ENCODE measurements around the gene NLGN1. TPM values are rescaled to one million over a fixed set of nuclear protein-coding genes. Genes with fewer than 3 reads are reported as not detected.

The NLGN1 gene
- total and polyA plus RNA-seq, 9 of the 15 experiments (the other 6 are each of a cell fraction or from before 2014, with no cell fraction given): under 0.01 to 0.01 TPM; not detected in 7

- no peak overlapping the region for H3K9ac ChIP-seq (ENCODE audit: insufficient read depth in 1 of 2, low read depth in 2 of 2, low read length in 2 of 2)
- H2AFZ ChIP-seq (ENCODE audit: low read depth, low read length): no peak overlapping the region
- FAIRE-seq: no peak
- no peaks in the 10 kb centered on the region for H4K20me1 ChIP-seq (replicated peaks; ENCODE audit: control insufficient read depth, insufficient read depth, low read length)
- no TSS peak for BruUV-seq (replicated peaks)
- no peak for ATAC-seq
- no peak overlapping the region for H3K27ac ChIP-seq (ENCODE audit: extremely low read depth, low read depth, low read length)
- no peak overlapping the region for H3K4me3 ChIP-seq
- ChIA-PET CTCF (ENCODE audit: low intra/inter-chr PET ratio) (no interaction called here), POLR2A (no interaction called here)
- in situ Hi-C loops (cut with MboI) (no loop called here), intact Hi-C loops (cut with micrococcal nuclease) (no loop called here)
- H3K36me3 ChIP-seq (ENCODE audit: control insufficient read depth, insufficient read depth, low read length): no peaks in the 10 kb centered on the region
- no peak for DNase-seq (ENCODE audit: extremely low read depth in 1 of 4, low spot score in 3 of 4)
- H3K9me3 ChIP-seq (replicated peaks; ENCODE audit: control insufficient read depth, insufficient read depth, low read depth, low read length): no peaks in the 10 kb centered on the region; the same call in 1 of the 2 replicates
- no peak overlapping the region for H3K4me2 ChIP-seq (ENCODE audit: insufficient read depth, low read length)
- H3K27me3 ChIP-seq (ENCODE audit: control insufficient read depth in 2 of 2, insufficient read depth in 2 of 2, low read length in 2 of 2): no peaks in the 10 kb centered on the region
- H3K4me1 ChIP-seq (replicated peaks in 1 of 2; ENCODE audit: control insufficient read depth in 2 of 2, insufficient read depth in 2 of 2, low read length in 2 of 2): no peaks in the 10 kb centered on the region
- TF ChIP-seq ZNF3 (CRISPR knock-in tag; IDR thresholded peaks at IDR 0.05) (no peak), PTTG1 (tag; IDR thresholded peaks at IDR 0.05; ENCODE audit: low read depth) (no peak), CHAMP1 (IDR thresholded peaks at IDR 0.05) (no peak)
- no peaks in the 10 kb centered on the region for H3K9me1 ChIP-seq (ENCODE audit: control insufficient read depth, insufficient read depth, low read length)
- H3K79me2 ChIP-seq (ENCODE audit: control insufficient read depth, insufficient read depth, low read length): no peaks in the 10 kb centered on the region
These were observed 500.1 kb downstream of the NLGN1 start for GRCh38 chr3:173897631-173898030.

- no peak overlapping the region for H3K9ac ChIP-seq (ENCODE audit: insufficient read depth in 1 of 2, low read depth in 2 of 2, low read length in 2 of 2)
- in situ Hi-C loops (cut with MboI): no loop called here
- no peak overlapping the region for H3K4me2 ChIP-seq (ENCODE audit: insufficient read depth, low read length)
- no peak for FAIRE-seq
- H3K27ac ChIP-seq (ENCODE audit: extremely low read depth, low read depth, low read length): no peak overlapping the region
- H3K9me3 ChIP-seq (replicated peaks; ENCODE audit: control insufficient read depth, insufficient read depth, low read depth, low read length): no peaks in the 10 kb centered on the region; the same call in 1 of the 2 replicates
- H3K36me3 ChIP-seq (ENCODE audit: control insufficient read depth, insufficient read depth, low read length): no peaks in the 10 kb centered on the region
- H3K27me3 ChIP-seq (ENCODE audit: control insufficient read depth in 2 of 2, insufficient read depth in 2 of 2, low read length in 2 of 2): no peaks in the 10 kb centered on the region
- no peak for ATAC-seq
- H4K20me1 ChIP-seq (replicated peaks; ENCODE audit: control insufficient read depth, insufficient read depth, low read length): no peaks in the 10 kb centered on the region
- 0% methylated on average over 2 of the region's 2 CpGs for WGBS (ENCODE audit: insufficient coverage, low coverage, missing lambda C conversion rate)
- no TSS peak for BruUV-seq (replicated peaks)
- no peaks in the 10 kb centered on the region for H3K79me2 ChIP-seq (ENCODE audit: control insufficient read depth, insufficient read depth, low read length)
- intact Hi-C loops (cut with micrococcal nuclease): no loop called here
- POLR2A ChIA-PET: interaction anchor here (0.6 kb wide), 1 partner anchor 15 kb away, joined by 3 read pairs; no protein-coding TSS in a partner anchor
- no peak for DNase-seq (ENCODE audit: extremely low read depth in 1 of 4, low spot score in 3 of 4)
- no peak overlapping the region for H3K4me3 ChIP-seq
- H2AFZ ChIP-seq (ENCODE audit: low read depth, low read length): no peak overlapping the region
- no peak for TF ChIP-seq NR4A1 (CRISPR knock-in tag; IDR thresholded peaks at IDR 0.05)
- TF ChIP-seq NR4A1 (tag; IDR thresholded peaks at IDR 0.05): no peak
- TF ChIP-seq ZNF696 (CRISPR knock-in tag; conservative IDR thresholded peaks at IDR 0.05): no peak
- no peak for TF ChIP-seq ETV5 (CRISPR knock-in tag; IDR thresholded peaks at IDR 0.05; ENCODE audit: low read depth)
- no peaks in the 10 kb centered on the region for H3K9me1 ChIP-seq (ENCODE audit: control insufficient read depth, insufficient read depth, low read length)
- no peaks in the 10 kb centered on the region for H3K4me1 ChIP-seq (replicated peaks in 1 of 2; ENCODE audit: control insufficient read depth in 2 of 2, insufficient read depth in 2 of 2, low read length in 2 of 2)
- CTCF ChIA-PET (ENCODE audit: low intra/inter-chr PET ratio): no interaction called here
These were observed 504.1 kb downstream of the NLGN1 start for GRCh38 chr3:173901649-173902048.
